Measurements from ENCODE around the gene SLC1A7. TPM values are rescaled to one million over a fixed set of nuclear protein-coding genes. Genes with fewer than 3 reads are reported as not detected.

SLC1A7 gene
- total RNA-seq, 1 experiment from 2014 or later = not detected

DNA sequence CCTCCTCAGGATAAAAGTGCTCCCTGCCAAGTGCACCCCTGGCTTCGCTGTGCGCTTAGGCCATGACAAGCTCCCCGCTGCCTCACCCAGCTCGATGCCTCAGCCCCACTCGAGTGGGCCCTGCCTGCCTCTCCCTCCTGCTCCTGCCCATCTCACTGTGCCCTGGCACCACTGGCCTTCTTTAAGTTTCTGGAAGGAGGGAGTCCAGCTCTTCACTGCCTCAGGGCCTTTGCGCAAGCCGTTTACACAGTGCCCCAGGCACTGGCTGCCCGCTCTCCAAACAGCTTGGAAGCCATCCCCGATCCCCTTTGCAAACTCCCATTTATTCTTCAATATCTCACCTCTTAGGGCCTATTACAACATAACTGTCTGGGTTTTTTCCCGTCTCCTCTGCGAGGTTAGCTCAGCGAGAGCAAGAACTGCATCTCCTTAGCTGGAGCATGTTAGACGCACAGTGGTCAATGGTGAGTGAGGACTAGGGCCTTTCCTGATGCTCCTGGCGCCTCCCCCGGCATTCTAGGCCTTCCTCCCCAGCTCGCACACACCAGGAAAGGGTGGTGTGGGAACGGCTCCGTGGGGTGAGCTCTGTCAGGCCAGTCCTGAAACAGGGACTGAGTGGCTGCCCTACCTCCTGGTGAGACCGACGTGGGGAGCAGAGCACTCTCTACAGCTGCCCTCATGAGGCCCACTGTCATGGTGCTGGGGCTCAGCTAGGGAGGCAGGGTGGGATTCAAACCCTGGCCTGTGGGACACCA, 48.5 kb downstream of the SLC1A7 start:
- ChIA-PET POLR2A (no interaction called here), RAD21 (ENCODE audit: low non-redundant PET in 1 of 2, low total read pairs in 2 of 2, uncharacterized antibody in 2 of 2, unreplicated experiment in 2 of 2) (no interaction called here), CTCF (no interaction called here)
- Histone ChIP-seq H3K9ac (ENCODE audit: low read length) (no peak overlapping the region), H3K9me3 (ENCODE audit: control insufficient read depth in 1 of 2, insufficient read depth in 1 of 2, low read depth in 1 of 2, low read length in 2 of 2) (peaks cover 12 to 33% of the 10 kb centered on the region in 2 experiments; a peak in 2 of 4 replicates), H2AFZ (ENCODE audit: low read depth, low read length, poor library complexity, severe bottlenecking) (no peak overlapping the region), H3K27me3 (ENCODE audit: insufficient read depth, low read length) (no peaks in the 10 kb centered on the region), H3K79me2 (ENCODE audit: insufficient read depth, low read length) (no peaks in the 10 kb centered on the region), H3K4me3 (replicated peaks in 1 of 2; ENCODE audit: low read depth in 1 of 2, low read length in 2 of 2) (no peak overlapping the region), H3K9me2 (ENCODE audit: insufficient read depth) (no peaks in the 10 kb centered on the region), H3K27ac (ENCODE audit: low read depth, low read length) (no peak overlapping the region), H4K20me1 (ENCODE audit: insufficient read depth) (no peaks in the 10 kb centered on the region), H3K4me1 (ENCODE audit: control insufficient read depth in 1 of 2, insufficient read depth in 2 of 2, low read length in 2 of 2) (peaks cover 0 to 14% of the 10 kb centered on the region in 2 experiments; a peak in 2 of 4 replicates), H3K4me2 (ENCODE audit: low read length) (no peak overlapping the region), H3K36me3 (ENCODE audit: control insufficient read depth in 1 of 2, insufficient read depth in 2 of 2, low read length in 2 of 2) (no peaks in the 10 kb centered on the region)
- TF ChIP-seq REST (IDR thresholded peaks at IDR 0.05; ENCODE audit: low read depth) (no peak), SP1 (IDR thresholded peaks at IDR 0.05; ENCODE audit: low read depth) (no peak), POLR2AphosphoS5 (IDR thresholded peaks at IDR 0.05; ENCODE audit: low read depth, low read length) (no peak), RAD21 (IDR thresholded peaks at IDR 0.05; ENCODE audit: low read depth) (no peak), SIN3A (IDR thresholded peaks at IDR 0.05; ENCODE audit: low read depth) (no peak), ELF1 (IDR thresholded peaks at IDR 0.05; ENCODE audit: borderline replicate concordance, low read depth) (no peak), EZH2 (IDR thresholded peaks at IDR 0.05) (no peak), JUND (IDR thresholded peaks at IDR 0.05) (no peak), EGR1 (IDR thresholded peaks at IDR 0.05; ENCODE audit: low read depth) (no peak)
- no TSS peak for BruUV-seq (replicated peaks)
- DNase-seq (ENCODE audit: low read depth, low spot score) (no peak), ATAC-seq (no peak)
- intact Hi-C loops (cut with micrococcal nuclease) = no loop called here

Data from HCT116 (cell line).